ENCODE measurements around the gene MAMDC4. TPM values are rescaled to one million over a fixed set of nuclear protein-coding genes. Genes with fewer than 3 reads are reported as not detected.
"Not testable (repeated sequence)": the region's sequence is repeated elsewhere in the genome, so short reads cannot be mapped to it uniquely, and the experiment has no call there.

MAMDC4 gene
- total RNA-seq = 10 to 100 TPM; 30.8 to 50.4 (median 41.4) TPM

DNA sequence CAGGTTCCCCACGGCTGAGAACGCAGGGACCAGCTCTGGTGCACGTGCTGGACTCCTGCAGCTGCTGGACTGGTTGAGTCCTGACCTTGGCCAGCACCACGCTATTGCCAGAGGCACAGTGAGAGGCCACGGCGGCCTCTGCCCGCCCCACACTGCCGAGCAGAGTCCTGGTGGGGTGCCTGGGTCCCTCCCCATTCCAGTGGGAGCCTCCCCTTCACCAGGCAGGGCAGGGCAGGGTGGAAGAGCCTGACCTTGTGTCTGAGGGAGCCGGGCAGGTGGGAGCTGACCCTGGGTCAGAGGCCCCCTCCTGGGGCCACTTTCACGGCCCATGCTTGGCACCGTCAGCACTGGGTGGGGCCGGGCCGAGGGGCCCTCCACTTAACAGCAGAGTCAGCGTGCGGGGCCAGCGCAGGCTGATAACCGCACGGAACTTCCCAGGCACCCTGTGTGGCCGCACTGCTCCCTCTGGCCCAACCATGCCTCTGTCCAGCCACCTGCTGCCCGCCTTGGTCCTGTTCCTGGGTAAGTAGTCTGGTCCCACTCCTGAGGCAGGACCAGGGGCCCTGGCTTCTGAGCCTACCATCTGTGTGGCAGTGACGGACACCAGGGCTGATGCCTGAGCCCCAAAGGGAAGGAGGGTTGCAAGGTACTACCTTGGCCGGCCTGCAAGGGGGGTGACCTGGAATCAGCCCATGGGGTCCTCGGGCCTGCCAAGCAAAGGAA is at the start of gene MAMDC4:
MAMDC4 (plus strand) TSS at position 406 of the 723 bp plus-strand sequence; CDS start at position 477, 71 bp downstream.
- Histone ChIP-seq H3K36me3 (peaks cover 0 to 11% (median 0%) of the 10 kb centered on the region in 3 donors), H3K4me1 (peaks cover 9 to 33% (median 18%) of the 10 kb centered on the region in 4 donors), H3K9me3 (no peaks in the 10 kb centered on the region), H3K27me3 (no peaks in the 10 kb centered on the region), H3K27ac (peak within 1 kb of the TSS in 1 of 4 donors; percentile 50), H3K4me3 (no peak within 1 kb of the TSS)
- TF ChIP-seq, protein P1, sequence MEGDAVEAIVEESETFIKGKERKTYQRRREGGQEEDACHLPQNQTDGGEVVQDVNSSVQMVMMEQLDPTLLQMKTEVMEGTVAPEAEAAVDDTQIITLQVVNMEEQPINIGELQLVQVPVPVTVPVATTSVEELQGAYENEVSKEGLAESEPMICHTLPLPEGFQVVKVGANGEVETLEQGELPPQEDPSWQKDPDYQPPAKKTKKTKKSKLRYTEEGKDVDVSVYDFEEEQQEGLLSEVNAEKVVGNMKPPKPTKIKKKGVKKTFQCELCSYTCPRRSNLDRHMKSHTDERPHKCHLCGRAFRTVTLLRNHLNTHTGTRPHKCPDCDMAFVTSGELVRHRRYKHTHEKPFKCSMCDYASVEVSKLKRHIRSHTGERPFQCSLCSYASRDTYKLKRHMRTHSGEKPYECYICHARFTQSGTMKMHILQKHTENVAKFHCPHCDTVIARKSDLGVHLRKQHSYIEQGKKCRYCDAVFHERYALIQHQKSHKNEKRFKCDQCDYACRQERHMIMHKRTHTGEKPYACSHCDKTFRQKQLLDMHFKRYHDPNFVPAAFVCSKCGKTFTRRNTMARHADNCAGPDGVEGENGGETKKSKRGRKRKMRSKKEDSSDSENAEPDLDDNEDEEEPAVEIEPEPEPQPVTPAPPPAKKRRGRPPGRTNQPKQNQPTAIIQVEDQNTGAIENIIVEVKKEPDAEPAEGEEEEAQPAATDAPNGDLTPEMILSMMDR (IDR thresholded peaks at IDR 0.05) = no peak
- peak in 1 of 2 donors; percentile 19 for TF ChIP-seq POLR2A (IDR thresholded peaks at IDR 0.05)
- DNase-seq = peak in 1 of 3 donors; percentile 62

DNA sequence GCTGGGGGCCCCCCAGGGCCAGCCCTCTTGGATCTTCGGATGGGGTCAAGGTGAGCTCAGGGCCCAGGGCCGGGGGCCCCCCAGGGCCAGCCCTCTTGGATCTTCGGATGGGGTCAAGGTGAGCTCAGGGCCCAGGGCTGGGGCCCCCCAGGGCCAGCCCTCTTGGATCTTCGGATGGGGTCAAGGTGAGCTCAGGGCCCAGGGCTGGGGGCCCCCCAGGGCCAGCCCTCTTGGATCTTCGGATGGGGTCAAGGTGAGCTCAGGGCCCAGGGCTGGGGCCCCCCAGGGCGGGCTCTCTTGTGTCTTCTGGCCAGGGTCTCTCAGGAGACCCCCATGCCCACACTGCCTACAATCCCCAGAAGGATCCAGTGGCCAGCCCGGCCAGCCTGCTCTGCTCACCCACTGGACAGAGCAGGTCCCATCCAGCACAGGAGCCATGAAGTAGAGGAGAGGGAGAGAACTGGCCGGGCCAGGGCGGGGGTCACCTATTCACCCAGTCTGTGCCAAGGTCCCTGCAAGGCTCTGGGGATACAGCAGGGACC is 49.1 kb upstream of the MAMDC4 start:
- H3K36me3 ChIP-seq, H3K4me3 ChIP-seq, H3K27me3 ChIP-seq, H3K9me3 ChIP-seq, H3K27ac ChIP-seq, DNase-seq: not testable (repeated sequence)
- peaks cover 0 to 46% (median 22%) of the 10 kb centered on the region in 4 donors for H3K4me1 ChIP-seq

DNA sequence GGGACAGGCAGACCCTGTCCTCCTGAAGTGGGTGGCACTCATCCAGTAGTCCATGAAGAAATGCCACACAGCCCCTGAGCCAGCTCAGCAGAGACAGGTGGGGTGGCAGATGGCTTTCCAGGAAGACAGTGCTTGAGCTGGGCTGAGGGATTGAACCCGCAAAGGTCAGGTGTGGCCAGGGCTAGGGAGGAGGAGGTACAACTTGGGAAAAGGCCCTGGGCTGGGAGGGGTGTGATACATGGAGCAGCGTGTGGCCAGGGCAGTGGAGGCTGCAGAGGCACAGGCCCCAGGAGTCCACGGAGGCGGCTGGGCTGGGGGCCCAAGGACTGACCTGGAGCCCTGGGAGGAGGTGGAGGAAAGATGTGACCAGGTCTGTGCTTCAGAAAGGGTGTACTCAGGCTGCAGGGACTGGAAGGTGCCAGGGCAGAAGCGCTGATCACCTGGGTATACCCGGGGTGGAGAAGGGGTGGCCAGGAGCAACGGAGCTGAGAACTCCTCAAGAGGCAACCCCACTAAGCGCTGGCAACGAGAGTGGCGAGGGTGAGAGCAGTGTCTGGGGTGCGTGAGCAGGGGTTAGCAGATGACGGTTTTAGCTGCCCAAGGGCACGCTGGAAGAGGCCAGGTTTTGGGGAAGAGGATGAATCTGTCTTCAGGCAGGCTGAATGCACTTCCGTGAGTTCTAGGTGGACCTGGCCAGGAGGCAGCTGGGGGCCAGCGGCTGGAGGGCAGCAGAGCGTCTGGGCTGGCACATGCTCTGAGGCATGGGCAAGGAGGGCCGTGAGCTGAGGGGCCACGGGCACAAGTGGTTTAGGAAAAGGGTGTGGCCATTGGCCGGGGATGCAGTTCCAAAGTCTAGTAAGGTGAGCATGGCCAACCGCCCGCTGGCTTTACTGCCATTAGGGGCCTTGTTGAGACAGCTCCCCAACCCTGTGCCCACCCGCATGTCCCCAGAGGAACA is 48.3 kb upstream of the MAMDC4 start:
- no peak overlapping the region for H3K4me3 ChIP-seq
- H3K36me3 ChIP-seq = no peaks in the 10 kb centered on the region
- no peak for DNase-seq
- peaks cover 0 to 5% of the 10 kb centered on the region in 2 donors for H3K27me3 ChIP-seq
- no peaks in the 10 kb centered on the region for H3K9me3 ChIP-seq
- peaks cover 0 to 47% (median 24%) of the 10 kb centered on the region in 4 donors for H3K4me1 ChIP-seq
- TF ChIP-seq POLR2A (IDR thresholded peaks at IDR 0.05) = no peak
- H3K27ac ChIP-seq = no peak overlapping the region

DNA sequence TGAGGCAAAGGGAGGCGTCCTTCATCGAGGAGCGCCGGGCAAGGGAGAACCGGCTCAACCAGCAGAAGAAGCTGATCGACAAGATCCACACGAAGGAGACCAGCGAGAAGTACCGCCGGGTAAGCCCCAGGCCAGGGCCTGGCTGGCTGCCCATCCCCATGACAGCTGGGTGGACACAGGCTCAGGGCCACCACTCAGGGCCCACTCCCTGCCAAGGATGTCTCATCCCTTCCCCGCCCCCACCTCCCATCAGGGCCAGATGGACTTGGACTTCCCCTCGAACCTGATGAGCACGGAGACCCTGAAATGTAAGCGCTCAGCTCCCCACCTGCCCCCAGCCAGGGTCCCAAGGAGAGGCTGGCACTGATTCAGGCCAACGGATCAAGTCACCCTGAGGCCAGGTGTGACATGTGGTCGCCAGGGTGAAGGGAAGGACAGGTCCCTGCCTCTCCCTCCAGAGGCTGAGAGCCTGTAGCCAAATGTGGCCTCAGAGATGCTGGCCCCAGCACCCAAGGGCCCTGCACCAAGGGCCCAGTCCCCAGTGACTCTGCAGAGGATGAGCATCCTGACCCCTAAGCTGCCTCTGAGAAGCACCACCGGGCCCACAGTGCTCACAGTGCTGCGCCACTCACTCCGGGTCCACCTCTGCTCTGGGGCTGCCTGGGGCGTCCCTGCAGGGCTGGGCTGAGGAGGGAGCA is 47.5 kb upstream of the MAMDC4 start:
- H3K4me1 ChIP-seq = peaks cover 0 to 47% (median 25%) of the 10 kb centered on the region in 4 donors
- H3K36me3 ChIP-seq = no peaks in the 10 kb centered on the region
- no peak overlapping the region for H3K4me3 ChIP-seq
- no peak overlapping the region for H3K27ac ChIP-seq
- no peaks in the 10 kb centered on the region for H3K9me3 ChIP-seq
- peak in 1 of 3 donors; percentile 45 for DNase-seq
- TF ChIP-seq, protein P1 (IDR thresholded peaks at IDR 0.05) = no peak
- H3K27me3 ChIP-seq = no peaks in the 10 kb centered on the region

DNA sequence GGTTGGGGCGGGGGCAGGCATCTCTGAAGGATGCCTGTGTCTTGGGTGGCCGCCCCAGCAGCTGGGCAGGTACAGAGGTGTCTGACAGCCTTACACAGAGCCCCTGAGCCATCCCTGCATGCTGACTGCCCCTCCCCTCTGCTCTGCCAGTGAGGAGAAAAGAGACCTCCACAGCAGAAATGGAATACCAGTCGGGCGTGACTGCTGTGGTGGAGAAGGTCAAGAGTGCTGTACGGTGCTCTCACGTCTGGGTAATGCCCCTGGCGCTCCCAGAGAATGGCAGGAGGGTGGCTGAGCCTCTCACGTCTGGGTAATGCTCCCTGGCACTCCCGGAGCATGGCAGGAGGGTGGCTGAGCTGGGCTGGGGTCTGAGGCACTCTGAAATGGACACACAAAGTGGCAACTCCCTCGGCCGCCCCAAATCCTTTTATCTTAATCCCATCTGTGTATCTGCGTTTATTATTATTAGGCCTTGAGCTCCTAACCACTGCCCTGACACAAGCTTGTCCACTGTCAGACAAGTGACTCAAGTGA is 46.9 kb upstream of the MAMDC4 start:
- no peak for TF ChIP-seq POLR2A (IDR thresholded peaks at IDR 0.05)
- TF ChIP-seq, protein P1 (IDR thresholded peaks at IDR 0.05) = no peak
- Histone ChIP-seq H3K4me1 (peaks cover under 1 to 47% (median 23%) of the 10 kb centered on the region in 4 donors), H3K27me3 (no peaks in the 10 kb centered on the region), H3K36me3 (no peaks in the 10 kb centered on the region), H3K4me3 (no peak overlapping the region), H3K9me3 (no peaks in the 10 kb centered on the region), H3K27ac (no peak overlapping the region)
- DNase-seq = no peak

DNA sequence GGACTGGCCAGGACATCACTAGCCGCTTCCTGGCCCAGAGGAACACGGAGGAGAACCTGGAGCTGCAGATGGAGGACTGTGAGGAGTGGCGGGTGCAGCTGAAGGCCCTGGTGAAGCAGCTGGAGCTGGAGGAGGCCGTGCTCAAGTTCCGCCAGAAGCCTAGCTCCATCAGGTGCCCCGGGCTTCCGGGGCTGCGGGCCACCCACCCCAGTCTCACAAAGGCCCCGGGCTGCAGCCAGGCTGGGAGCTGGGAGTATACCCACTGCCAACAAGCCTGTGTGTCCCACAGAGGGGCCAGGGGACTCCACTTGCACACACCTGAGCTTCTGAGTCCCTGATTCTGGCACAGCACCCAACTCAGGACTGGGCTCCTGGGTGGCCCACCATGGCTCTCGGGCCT is 46.1 kb upstream of the MAMDC4 start:
- no peak for TF ChIP-seq POLR2A (IDR thresholded peaks at IDR 0.05)
- TF ChIP-seq, protein P1 (IDR thresholded peaks at IDR 0.05) = no peak
- Histone ChIP-seq H3K27me3 (no peaks in the 10 kb centered on the region), H3K4me3 (no peak overlapping the region), H3K9me3 (no peaks in the 10 kb centered on the region), H3K36me3 (peaks cover 0 to 4% (median 0%) of the 10 kb centered on the region in 3 donors), H3K4me1 (peaks cover 6 to 47% (median 19%) of the 10 kb centered on the region in 4 donors), H3K27ac (no peak overlapping the region)
- peak in 1 of 3 donors; percentile 40 for DNase-seq
